ENCODE results near the gene MAMSTR. TPM values are rescaled to one million over a fixed set of nuclear protein-coding genes. Genes with fewer than 3 reads are reported as not detected.

MAMSTR gene
- total and polyA plus RNA-seq, 9 of the 15 experiments (the other 6 are each of a cell fraction or from before 2014, with no cell fraction given), result 0.08 to 1.00 (median 0.40) TPM; not detected in 1

DNA sequence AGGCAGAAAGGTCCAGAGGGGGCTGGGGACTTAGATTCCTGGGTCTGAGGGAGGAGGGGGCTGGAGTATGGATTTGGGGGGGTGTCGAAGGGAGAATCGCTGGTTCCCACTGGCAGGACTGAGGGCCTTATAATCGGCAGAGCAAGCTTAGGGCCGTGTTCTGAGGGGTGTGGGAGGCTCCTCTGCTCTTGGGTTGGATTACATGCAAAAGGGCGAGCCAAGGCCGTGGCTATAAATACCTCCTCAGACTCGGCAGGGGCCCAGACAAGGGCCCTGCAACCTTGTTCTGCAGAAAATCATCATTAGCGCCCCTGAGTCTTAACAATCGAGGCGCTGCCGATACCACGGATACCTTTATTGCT, 707 bp upstream of the MAMSTR start:
- DNase-seq (ENCODE audit: extremely low read depth in 1 of 4, low spot score in 3 of 4) (no peak), ATAC-seq (peak; percentile 44), FAIRE-seq (no peak)
- H2AFZ ChIP-seq (ENCODE audit: low read depth, low read length), result peak overlapping the region; percentile 98
- CTCF ChIA-PET (ENCODE audit: low intra/inter-chr PET ratio), result no interaction called here
- no peaks in the 10 kb centered on the region; the same call in 2 of the 3 replicates for H3K36me3 ChIP-seq (ENCODE audit: control insufficient read depth, insufficient read depth, low read length)
- POLR2A ChIA-PET, result interaction anchor here (0.6 to 1.1 kb wide), 7 partner anchors 12 to 101 kb away, joined by 3 to 10 read pairs (median 3); partner anchors contain the start of gene SPHK2
- H4K20me1 ChIP-seq (replicated peaks; ENCODE audit: control insufficient read depth, insufficient read depth, low read length), result no peaks in the 10 kb centered on the region
- H3K4me2 ChIP-seq (ENCODE audit: insufficient read depth, low read length), result peak overlapping the region; percentile 84
- in situ Hi-C loops (cut with MboI) (no loop called here), intact Hi-C loops (cut with micrococcal nuclease) (no loop called here)
- no TSS peak for BruUV-seq (replicated peaks)
- no peaks in the 10 kb centered on the region for H3K27me3 ChIP-seq (ENCODE audit: control insufficient read depth in 2 of 2, insufficient read depth in 2 of 2, low read length in 2 of 2)
- no peaks in the 10 kb centered on the region for H3K9me1 ChIP-seq (ENCODE audit: control insufficient read depth, insufficient read depth, low read length)
- no peaks in the 10 kb centered on the region for H3K9me3 ChIP-seq (replicated peaks; ENCODE audit: control insufficient read depth, insufficient read depth, low read depth, low read length)
- peak overlapping the region; percentile 75 for H3K27ac ChIP-seq (ENCODE audit: extremely low read depth, low read depth, low read length)
- WGBS (ENCODE audit: insufficient coverage, low coverage, missing lambda C conversion rate), result 20% methylated on average over 12 of the region's 12 CpGs
- H3K4me3 ChIP-seq, result peak overlapping the region; percentile 54
- H3K9ac ChIP-seq (ENCODE audit: insufficient read depth in 1 of 2, low read depth in 2 of 2, low read length in 2 of 2), result peak overlapping the region; percentile 69 to 91
- H3K79me2 ChIP-seq (ENCODE audit: control insufficient read depth, insufficient read depth, low read length), result 0 out of 3 replicates have a peak, but pooled peaks cover 1% of the 10 kb centered on the region
- H3K4me1 ChIP-seq (replicated peaks in 1 of 2; ENCODE audit: control insufficient read depth in 2 of 2, insufficient read depth in 2 of 2, low read length in 2 of 2), result peaks cover 15 to 59% of the 10 kb centered on the region in 2 experiments
- TF ChIP-seq, protein P1, sequence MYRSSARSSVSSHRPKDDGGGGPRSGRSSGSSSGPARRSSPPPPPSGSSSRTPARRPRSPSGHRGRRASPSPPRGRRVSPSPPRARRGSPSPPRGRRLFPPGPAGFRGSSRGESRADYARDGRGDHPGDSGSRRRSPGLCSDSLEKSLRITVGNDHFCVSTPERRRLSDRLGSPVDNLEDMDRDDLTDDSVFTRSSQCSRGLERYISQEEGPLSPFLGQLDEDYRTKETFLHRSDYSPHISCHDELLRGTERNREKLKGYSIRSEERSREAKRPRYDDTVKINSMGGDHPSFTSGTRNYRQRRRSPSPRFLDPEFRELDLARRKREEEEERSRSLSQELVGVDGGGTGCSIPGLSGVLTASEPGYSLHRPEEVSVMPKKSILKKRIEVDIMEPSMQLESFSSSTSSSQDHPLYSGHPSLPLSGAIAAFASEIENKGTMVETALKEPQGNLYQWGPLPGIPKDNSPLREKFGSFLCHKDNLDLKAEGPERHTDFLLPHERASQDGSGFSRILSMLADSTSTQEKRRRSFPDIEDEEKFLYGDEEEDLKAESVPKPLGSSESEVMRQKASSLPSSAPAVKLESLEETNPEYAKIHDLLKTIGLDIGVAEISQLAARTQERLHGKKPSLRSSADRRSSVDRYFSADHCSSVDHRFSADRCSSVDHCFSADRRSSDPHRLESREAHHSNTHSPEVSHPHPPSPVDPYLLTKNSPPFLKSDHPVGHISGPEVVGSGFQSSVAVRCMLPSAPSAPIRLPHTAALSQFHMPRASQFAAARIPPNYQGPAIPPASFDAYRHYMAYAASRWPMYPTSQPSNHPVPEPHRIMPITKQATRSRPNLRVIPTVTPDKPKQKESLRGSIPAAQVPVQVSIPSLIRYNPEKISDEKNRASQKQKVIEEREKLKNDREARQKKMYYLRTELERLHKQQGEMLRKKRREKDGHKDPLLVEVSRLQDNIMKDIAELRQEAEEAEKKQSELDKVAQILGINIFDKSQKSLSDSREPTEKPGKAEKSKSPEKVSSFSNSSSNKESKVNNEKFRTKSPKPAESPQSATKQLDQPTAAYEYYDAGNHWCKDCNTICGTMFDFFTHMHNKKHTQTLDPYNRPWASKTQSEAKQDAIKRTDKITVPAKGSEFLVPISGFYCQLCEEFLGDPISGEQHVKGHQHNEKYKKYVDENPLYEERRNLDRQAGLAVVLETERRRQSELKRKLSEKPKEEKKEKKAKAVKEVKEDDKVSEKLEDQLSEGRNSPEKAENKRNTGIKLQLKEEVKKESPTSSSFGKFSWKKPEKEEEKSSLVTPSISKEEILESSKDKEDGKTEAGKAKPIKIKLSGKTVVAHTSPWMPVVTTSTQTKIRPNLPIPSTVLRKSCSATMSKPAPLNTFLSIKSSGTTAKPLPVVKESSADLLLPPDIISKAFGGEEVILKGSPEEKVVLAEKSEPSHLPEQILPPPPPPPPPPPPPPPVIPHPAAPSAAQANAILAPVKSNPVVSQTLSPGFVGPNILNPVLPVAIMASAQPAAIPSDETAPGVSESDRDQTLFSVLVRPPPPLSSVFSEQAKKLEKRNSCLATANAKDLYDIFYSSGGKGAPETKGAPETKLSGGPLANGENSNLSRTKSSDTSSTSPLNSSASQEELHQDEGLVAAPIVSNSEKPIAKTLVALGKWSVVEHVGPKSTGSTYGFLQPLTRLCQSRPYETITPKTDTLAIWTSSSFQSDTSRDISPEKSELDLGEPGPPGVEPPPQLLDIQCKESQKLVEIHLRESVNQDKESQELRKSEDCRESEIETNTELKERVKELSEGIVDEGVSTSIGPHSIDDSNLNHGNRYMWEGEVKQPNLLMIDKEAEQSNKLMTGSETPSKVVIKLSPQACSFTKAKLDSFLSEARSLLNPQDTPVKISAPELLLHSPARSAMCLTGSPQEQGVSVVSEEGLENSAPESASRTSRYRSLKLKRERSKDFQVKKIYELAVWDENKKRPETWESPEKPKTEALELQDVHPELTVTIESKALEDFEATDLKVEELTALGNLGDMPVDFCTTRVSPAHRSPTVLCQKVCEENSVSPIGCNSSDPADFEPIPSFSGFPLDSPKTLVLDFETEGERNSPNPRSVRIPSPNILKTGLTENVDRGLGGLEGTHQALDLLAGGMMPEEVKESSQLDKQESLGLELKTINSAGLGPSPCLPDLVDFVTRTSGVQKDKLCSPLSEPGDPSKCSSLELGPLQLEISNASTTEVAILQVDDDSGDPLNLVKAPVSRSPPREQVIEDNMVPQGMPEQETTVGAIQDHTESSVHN (IDR thresholded peaks at IDR 0.05; ENCODE audit: borderline replicate concordance in 1 of 2, low read depth in 1 of 2), result no peak
- TF ChIP-seq RNF2 (IDR thresholded peaks at IDR 0.05) (no peak), PHB2 (IDR thresholded peaks at IDR 0.05; ENCODE audit: low read depth) (no peak), ZBTB7A (IDR thresholded peaks at IDR 0.05; ENCODE audit: borderline replicate concordance, control insufficient read depth, low read depth, low read length) (peak; percentile 47; the same call in 1 of the 2 replicates), NFRKB (IDR thresholded peaks at IDR 0.05; ENCODE audit: low read depth) (no peak)
- TF ChIP-seq, protein P2, sequence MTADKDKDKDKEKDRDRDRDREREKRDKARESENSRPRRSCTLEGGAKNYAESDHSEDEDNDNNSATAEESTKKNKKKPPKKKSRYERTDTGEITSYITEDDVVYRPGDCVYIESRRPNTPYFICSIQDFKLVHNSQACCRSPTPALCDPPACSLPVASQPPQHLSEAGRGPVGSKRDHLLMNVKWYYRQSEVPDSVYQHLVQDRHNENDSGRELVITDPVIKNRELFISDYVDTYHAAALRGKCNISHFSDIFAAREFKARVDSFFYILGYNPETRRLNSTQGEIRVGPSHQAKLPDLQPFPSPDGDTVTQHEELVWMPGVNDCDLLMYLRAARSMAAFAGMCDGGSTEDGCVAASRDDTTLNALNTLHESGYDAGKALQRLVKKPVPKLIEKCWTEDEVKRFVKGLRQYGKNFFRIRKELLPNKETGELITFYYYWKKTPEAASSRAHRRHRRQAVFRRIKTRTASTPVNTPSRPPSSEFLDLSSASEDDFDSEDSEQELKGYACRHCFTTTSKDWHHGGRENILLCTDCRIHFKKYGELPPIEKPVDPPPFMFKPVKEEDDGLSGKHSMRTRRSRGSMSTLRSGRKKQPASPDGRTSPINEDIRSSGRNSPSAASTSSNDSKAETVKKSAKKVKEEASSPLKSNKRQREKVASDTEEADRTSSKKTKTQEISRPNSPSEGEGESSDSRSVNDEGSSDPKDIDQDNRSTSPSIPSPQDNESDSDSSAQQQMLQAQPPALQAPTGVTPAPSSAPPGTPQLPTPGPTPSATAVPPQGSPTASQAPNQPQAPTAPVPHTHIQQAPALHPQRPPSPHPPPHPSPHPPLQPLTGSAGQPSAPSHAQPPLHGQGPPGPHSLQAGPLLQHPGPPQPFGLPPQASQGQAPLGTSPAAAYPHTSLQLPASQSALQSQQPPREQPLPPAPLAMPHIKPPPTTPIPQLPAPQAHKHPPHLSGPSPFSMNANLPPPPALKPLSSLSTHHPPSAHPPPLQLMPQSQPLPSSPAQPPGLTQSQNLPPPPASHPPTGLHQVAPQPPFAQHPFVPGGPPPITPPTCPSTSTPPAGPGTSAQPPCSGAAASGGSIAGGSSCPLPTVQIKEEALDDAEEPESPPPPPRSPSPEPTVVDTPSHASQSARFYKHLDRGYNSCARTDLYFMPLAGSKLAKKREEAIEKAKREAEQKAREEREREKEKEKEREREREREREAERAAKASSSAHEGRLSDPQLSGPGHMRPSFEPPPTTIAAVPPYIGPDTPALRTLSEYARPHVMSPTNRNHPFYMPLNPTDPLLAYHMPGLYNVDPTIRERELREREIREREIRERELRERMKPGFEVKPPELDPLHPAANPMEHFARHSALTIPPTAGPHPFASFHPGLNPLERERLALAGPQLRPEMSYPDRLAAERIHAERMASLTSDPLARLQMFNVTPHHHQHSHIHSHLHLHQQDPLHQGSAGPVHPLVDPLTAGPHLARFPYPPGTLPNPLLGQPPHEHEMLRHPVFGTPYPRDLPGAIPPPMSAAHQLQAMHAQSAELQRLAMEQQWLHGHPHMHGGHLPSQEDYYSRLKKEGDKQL (CRISPR knock-in tag; IDR thresholded peaks at IDR 0.05; ENCODE audit: borderline replicate concordance), result no peak
- TF ChIP-seq, protein P3, sequence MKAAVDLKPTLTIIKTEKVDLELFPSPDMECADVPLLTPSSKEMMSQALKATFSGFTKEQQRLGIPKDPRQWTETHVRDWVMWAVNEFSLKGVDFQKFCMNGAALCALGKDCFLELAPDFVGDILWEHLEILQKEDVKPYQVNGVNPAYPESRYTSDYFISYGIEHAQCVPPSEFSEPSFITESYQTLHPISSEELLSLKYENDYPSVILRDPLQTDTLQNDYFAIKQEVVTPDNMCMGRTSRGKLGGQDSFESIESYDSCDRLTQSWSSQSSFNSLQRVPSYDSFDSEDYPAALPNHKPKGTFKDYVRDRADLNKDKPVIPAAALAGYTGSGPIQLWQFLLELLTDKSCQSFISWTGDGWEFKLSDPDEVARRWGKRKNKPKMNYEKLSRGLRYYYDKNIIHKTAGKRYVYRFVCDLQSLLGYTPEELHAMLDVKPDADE (conservative IDR thresholded peaks at IDR 0.05; ENCODE audit: control insufficient read depth, low read depth, low read length), result 0 out of 2 replicates have a peak, but pooled peaks have one; percentile 38

All from K562 (cell line).